WI38 (cell line): ENCODE data around the gene KIF22.

Source experiments
- H3K4me3 ChIP-seq: 2 replicates; pipeline ENCODE4 v1.5.1; 2011; ENCODE audit warnings: low read depth, mild to moderate bottlenecking, control low read depth, low read length
- CTCF ChIP-seq: IDR thresholded peaks from 2 replicates; pipeline ENCODE4 v1.5.1; 2012; ENCODE audit warnings: low read depth, mild to moderate bottlenecking, control low read depth, low read length

The KIF22 gene

GRCh38 chr16:29802416-29802935 lies 11.9 kb downstream of the KIF22 start:
- TF ChIP-seq CTCF = no peak
- no peak overlapping the region for H3K4me3 ChIP-seq

DNA sequence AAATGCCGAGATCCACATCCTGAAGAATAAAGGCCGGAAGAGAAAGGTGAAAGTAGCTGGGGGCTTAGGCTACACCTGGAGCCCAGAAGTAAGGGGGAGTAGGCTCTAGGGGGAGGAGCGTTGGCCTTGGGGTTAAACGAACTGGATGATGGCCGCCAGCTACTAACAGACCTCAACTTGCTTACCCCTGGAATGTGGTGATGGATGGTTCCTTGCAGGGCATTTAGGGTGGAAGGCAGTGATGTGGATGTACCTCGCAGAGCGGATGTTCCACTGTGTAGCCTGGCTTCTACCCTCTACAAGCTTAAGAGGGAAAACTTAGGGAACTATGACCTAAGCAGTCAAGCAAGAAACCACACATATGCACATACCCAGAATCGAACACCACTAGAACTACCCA lies 13.5 kb downstream of the KIF22 start:
- TF ChIP-seq CTCF = no peak
- no peak overlapping the region for H3K4me3 ChIP-seq

GRCh38 chr16:29804455-29805231 lies 14.1 kb downstream of the KIF22 start:
- no peak for TF ChIP-seq CTCF
- H3K4me3 ChIP-seq = peak overlapping the region; percentile 74

DNA sequence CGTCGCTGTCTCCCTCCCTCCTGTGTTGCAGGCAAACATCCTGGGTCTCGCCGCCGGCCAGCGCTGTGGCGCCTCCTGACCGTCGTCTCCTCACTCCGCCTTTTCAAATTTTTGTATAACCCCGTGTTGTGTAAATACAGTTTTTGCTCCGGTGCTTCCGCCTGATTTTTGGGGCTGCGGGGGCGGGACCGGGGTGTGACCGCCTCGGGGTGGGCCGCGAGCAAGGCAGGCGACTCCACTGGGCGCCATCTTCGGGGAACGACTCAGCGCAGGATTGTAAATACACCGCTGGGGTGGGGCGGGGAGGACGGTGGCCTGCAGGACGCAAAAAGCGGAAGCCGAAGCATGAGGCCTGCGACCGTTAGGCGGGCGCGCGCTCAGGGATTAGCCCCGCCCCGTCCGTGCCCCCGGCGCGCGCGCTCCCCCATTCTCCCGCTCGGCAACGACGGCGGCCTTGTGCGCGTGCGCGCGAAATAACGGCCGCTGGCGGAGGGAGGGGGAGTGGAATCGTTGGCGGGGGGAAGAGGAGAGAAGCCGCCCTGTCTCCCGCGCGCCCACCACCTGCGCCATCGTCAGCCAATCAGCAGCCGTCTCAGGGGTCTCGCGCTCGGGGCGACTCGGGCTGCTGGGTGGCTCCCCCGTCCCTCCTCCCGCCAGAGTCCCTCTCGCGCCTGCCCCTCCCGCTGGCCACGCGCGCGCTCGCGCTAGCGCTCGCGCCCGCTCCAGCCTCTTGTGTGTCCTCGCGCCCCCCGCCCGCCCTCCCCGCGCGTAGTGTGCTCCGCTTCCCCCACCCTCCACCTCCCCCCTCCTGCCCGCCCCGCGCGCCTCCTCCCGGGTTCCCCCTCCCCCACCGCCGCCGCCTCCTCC lies 14.9 kb downstream of the KIF22 start:
- peak overlapping the region; percentile 74 for H3K4me3 ChIP-seq
- no peak for TF ChIP-seq CTCF

- peak within 1 kb of the TSS; percentile 74 for H3K4me3 ChIP-seq
- TF ChIP-seq CTCF = no peak
Measured at GRCh38 chr16:29806099-29806579, 15.6 kb downstream of the KIF22 start, which contains the start of gene MAZ. TSS of gene MAZ (plus strand) at chr16:29806529. CDS start at chr16:29806702, 173 bp downstream.

DNA sequence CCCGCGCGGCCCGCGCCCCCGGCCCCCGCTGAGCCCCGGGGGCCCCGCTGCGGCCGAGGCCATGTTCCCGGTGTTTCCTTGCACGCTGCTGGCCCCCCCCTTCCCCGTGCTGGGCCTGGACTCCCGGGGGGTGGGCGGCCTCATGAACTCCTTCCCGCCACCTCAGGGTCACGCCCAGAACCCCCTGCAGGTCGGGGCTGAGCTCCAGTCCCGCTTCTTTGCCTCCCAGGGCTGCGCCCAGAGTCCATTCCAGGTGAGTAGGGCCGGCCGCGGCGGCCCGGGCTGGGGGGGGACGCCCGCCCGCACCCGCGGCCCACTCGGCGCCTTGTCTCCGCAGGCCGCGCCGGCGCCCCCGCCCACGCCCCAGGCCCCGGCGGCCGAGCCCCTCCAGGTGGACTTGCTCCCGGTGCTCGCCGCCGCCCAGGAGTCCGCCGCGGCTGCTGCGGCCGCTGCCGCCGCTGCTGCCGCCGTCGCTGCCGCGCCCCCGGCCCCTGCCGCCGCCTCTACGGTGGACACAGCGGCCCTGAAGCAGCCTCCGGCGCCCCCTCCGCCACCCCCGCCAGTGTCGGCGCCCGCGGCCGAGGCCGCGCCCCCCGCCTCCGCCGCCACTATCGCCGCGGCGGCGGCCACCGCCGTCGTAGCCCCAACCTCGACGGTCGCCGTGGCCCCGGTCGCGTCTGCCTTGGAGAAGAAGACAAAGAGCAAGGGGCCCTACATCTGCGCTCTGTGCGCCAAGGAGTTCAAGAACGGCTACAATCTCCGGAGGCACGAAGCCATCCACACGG lies 16.3 kb downstream of the KIF22 start:
- no peak for TF ChIP-seq CTCF

More for the DNA sequence above, 16.3 kb downstream of the KIF22 start:
- H3K4me3 ChIP-seq = peak overlapping the region; percentile 62
